ENCODE results near the gene PAK2. TPM values are rescaled to one million over a fixed set of nuclear protein-coding genes. Genes with fewer than 3 reads are reported as not detected.
A peak's percentile ranks its signal among the peaks of the same experiment; 100 is the strongest.

Gene PAK2
- total and polyA plus RNA-seq, 7 donors: 17.3 to 79.4 (median 44.3) TPM

GRCh38 chr3:196794467-196794866 lies 54.8 kb downstream of the PAK2 start:
- intact Hi-C loops (cut with DNase I): loop anchor here in 1 of 2 donors (10.0 kb wide), 1 partner anchor 50 kb away; no protein-coding TSS in a partner anchor
- Histone ChIP-seq H3K27ac (no peak overlapping the region), H3K4me1 (peaks cover 13% of the 10 kb centered on the region), H3K36me3 (ENCODE audit: insufficient read depth in 1 of 2, low read depth in 1 of 2) (peaks cover 0 to 5% of the 10 kb centered on the region in 2 donors), H3K9me3 (no peaks in the 10 kb centered on the region), H3K27me3 (ENCODE audit: insufficient read depth in 3 of 3, low read length in 2 of 3) (no peaks in the 10 kb centered on the region), H3K4me3 (no peak overlapping the region)
- no peak for DNase-seq
- 78 to 87% (median 80%) methylated on average over 3 of the region's 3 CpGs for WGBS, 3 donors
- peak in 1 of 4 donors; percentile 62 for ATAC-seq
- no peak for TF ChIP-seq CTCF (IDR thresholded peaks at IDR 0.05)

- Histone ChIP-seq H3K36me3 (ENCODE audit: insufficient read depth in 1 of 2, low read depth in 1 of 2) (peaks cover 0 to 11% of the 10 kb centered on the region in 2 donors), H3K4me1 (peaks cover 13% of the 10 kb centered on the region), H3K27me3 (ENCODE audit: insufficient read depth in 3 of 3, low read length in 2 of 3) (no peaks in the 10 kb centered on the region), H3K27ac (no peak overlapping the region), H3K4me3 (no peak overlapping the region), H3K9me3 (no peaks in the 10 kb centered on the region)
- intact Hi-C loops (cut with DNase I): loop anchor here in 1 of 2 donors (10.0 kb wide), 1 partner anchor 52 kb away; no protein-coding TSS in a partner anchor
- no peak for DNase-seq
- 91 to 94% (median 93%) methylated on average over 1 of the region's 1 CpG for WGBS, 3 donors
- no peak for TF ChIP-seq CTCF (IDR thresholded peaks at IDR 0.05)
- peak in 1 of 4 donors; percentile 11 for ATAC-seq
Observed at GRCh38 chr3:196796317-196796716, 56.7 kb downstream of the PAK2 start.

- Histone ChIP-seq H3K4me1 (peaks cover 6% of the 10 kb centered on the region), H3K27me3 (ENCODE audit: insufficient read depth in 3 of 3, low read length in 2 of 3) (no peaks in the 10 kb centered on the region), H3K9me3 (no peaks in the 10 kb centered on the region), H3K4me3 (no peak overlapping the region), H3K27ac (no peak overlapping the region), H3K36me3 (ENCODE audit: insufficient read depth in 1 of 2, low read depth in 1 of 2) (peaks cover 3 to 54% of the 10 kb centered on the region in 2 donors)
- ATAC-seq: no peak
- no peak for DNase-seq
- TF ChIP-seq CTCF (IDR thresholded peaks at IDR 0.05): no peak
- intact Hi-C loops (cut with DNase I): no loop called here
- WGBS, 3 donors: 93 to 95% (median 94%) methylated on average over 8 of the region's 8 CpGs
Observed at GRCh38 chr3:196800742-196801434, 61.2 kb downstream of the PAK2 start.

GRCh38 chr3:196803891-196804468 lies 64.3 kb downstream of the PAK2 start:
- no peak for TF ChIP-seq CTCF (IDR thresholded peaks at IDR 0.05)
- intact Hi-C loops (cut with DNase I): no loop called here
- no peaks in the 10 kb centered on the region for H3K27me3 ChIP-seq (ENCODE audit: insufficient read depth in 3 of 3, low read length in 2 of 3)
- no peak for DNase-seq
- H3K27ac ChIP-seq: no peak overlapping the region
- H3K4me1 ChIP-seq: no peaks in the 10 kb centered on the region
- no peak overlapping the region for H3K4me3 ChIP-seq
- peaks cover 3 to 85% of the 10 kb centered on the region in 2 donors for H3K36me3 ChIP-seq (ENCODE audit: insufficient read depth in 1 of 2, low read depth in 1 of 2)
- no peaks in the 10 kb centered on the region for H3K9me3 ChIP-seq
- WGBS, 3 donors: 87 to 90% (median 89%) methylated on average over 9 of the region's 9 CpGs
- ATAC-seq: no peak
